GM23248 (cell line): ENCODE measurements around the gene SLC10A7.

ENCODE experiments used
- EZH2 ChIP-seq: fragments of 200-600 bp; sonication (generic); IDR thresholded peaks from 2 replicates; pipeline ENCODE4 v1.6.1; 2018; ENCODE audit warnings: antibody characterized with exemption, mild to moderate bottlenecking; ENCODE audit not compliant: insufficient read depth, poor library complexity, severe bottlenecking
- EZH2phosphoT487 ChIP-seq: fragments of 200-600 bp; sonication (generic); IDR thresholded peaks from 2 replicates; pipeline ENCODE4 v1.6.1; 2018; ENCODE audit warnings: antibody characterized with exemption, moderate library complexity, mild to moderate bottlenecking, low read depth; ENCODE audit not compliant: insufficient read depth

- TF ChIP-seq EZH2 (no peak), EZH2phosphoT487 (no peak)
Observed at GRCh38 chr4:146359771-146360170, 162.0 kb downstream of the SLC10A7 start.
